Suppressor macrophage treated with lipopolysaccharide for 4 hours (primary cell): ENCODE results near the gene LRP2.

Source experiments
- DNase-seq: peaks from one replicate; pipeline ENCODE4 v3.0.0-alpha.2; 2020

LRP2 gene

DNA sequence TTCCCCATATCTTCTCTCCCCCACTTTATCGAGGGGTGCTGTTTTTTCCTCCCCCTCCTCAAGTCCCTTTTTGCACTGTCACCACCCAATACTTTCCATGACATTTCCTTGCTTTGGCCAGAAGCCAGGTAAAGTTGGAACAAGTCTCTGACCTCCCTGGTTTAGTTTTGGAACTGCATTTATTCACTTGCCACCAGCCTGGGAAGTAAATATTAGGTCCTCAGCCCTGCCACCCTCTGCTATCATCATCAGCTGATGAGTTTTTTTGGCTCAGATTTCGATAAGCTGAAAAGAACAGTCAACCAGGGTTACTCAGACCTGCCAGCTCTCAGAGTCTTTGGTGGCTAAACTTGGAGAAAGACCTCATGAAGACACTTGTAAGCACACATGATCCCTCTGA, 246.0 kb downstream of the LRP2 start:
- DNase-seq, result peak; percentile 57

DNA sequence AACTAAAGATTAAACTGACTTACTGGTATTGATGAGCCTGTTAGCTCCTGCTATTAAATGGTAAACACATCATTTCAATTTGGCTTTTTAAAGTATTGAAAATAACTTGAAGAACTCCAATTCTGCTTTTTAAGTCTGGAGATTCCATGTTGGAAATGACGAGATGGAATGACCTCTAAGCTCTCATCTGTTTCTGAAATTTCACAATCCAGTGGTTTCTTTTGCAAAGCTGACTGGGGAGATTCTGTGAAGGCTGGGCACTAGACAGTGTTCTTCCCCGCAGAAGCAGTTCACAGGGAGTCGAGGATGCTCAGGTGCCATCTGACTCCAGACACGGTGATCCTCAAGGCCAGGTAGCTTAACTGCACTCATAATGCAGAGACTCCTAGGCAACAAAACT, 248.3 kb downstream of the LRP2 start:
- peak; percentile 70 for DNase-seq

DNA sequence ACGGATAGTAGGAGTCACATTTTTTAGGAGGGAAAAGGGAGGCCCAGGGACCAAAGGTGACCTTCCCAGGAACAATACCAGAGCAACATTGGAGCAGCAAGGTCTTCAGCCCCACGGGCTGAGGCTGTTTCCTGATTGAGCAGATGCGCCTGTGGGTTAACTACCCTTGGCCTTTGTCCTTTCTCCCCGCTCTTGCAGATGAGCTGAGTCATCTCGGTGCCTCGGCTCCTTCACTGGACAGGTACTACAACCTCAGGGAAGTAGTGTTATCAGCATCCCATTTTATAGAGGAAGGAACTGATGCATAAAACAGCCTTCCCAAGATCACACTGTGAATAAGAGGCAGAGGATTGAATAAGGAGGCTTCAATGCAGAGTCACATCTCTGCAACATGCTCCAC, 249.5 kb downstream of the LRP2 start:
- DNase-seq, result no peak

DNA sequence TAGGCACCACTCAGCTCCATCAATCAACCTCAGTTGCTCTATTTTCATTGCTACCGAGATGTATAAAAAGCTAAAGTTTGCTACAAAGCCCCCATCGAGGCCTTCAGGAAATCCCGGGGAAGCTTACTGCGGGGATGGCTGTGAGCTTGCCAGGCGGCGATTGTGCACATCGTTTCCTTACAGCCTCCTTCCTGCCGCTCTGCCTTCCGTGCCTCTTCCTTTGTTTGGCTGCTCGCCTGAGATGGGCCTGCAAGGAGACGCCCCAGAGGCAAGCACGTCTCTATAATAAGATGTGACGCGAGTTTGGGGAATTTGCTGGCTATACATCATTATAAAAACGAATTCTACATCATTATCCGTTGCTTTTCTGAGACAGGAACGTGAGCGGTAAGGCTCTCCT, 251.4 kb downstream of the LRP2 start:
- no peak for DNase-seq

DNA sequence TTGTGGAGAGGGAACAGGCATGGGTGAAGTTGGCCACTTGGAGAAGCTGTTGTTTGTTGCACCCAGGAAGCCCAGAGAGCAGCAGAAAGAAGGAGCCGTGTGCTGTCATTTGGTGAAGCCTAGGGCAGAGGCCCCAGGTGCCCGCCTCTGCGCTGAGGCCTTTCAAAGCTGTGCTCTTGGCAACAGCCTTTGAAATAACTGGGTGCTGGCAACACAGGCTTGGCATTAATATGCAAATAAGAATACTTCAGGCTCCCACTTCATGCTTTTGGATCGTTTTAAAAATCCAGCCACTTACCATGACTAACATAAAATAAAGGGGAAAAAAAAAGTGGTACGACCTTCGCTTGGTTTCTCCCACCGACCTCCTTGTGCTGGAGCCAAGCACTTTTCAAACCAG, 251.9 kb downstream of the LRP2 start:
- DNase-seq, result no peak

DNA sequence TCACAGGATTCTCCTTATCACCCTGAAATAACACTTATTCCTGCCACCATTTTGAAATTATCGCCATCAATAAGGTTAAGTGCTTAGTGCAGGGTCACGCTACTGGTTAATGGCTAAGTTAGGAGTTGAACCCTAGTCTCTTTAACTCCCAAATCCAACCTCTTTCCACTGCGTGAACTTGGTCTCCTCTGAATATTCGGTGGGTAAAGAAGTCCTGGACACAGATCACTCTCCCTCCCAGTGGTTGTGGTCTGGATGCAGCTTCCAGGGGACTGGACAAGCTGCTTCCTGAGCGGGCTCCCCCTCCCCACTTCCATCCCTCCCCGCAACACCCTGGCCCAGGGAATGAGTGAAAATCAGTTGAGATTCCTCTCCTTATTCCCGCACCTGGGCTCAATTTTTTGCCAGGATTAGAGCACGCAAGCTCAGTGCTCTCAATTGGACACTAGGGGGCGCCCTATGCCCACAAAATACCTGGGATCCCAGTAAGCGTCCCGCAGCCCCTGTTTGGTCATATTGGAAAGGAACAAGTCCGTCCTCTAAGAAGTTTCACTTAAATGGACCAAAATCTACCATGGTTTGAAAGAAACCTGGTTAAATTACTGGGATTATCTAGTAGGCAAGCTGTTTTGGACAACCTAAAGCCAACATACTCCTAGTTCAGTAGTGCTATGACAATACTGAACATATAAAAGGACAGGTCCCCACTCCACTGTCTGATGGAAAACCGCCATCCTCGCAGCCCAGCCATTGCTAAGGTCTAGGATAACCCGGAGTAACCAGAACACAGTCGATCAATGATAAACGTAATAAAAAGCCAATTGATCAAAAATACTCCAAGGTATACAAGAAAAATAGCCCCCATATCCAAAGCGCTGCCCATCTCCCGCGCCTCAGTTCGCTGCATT, 252.6 kb downstream of the LRP2 start:
- DNase-seq, result peak; percentile 87

DNA sequence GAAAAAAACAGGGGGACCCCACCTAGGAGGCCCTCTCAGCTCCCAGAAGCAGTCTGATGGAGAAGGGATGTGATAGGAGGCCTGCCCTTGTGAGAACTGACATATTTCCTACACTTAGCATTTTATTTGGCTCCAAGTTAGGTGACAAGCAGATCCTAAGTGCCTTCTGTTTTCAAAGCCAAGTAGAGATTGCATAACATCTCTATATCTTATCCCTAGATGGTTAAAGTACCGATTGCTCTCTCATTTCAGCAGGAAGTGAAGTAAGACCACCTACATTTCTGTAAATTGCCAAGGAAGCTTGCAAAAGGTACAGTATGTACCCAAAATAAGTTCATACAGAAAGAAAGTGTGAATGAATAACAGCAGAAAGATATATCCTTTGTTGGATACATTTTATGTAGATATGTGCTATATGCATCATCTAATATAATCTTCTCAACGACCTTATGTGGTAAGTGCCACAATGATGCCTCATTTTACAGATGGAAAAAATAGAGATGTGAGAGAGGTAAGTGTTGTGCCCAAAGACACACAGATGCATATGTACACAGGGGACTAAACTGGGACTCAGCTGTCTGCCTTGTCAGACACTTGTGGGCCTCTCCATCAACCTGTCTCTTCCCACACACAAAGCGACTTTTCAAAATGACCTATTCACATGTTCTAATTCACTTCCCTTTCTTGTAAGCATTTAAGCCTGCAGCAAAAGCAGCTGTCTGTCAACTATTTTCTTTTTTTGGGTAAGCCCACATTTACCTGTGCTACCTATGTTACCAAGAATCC, 254.0 kb downstream of the LRP2 start:
- DNase-seq, result no peak

DNA sequence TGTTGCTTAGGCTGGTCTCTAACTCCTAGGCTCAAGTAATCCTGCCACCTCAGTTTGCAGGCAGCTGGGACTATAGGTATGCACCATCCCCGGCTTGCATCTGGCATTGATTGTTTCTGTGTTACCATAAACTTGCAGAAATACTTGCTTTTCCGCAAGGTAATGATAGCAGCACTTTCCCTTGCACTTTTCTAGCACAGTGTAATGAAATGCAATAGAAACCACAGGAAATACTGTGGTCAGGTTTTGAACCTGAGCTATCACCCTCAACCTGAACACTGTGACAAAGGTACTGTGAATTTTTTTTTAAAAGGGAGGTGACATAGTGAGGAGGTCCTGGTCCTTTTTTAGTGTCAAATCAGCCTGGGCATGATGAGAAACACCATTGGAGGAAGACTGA, 254.7 kb downstream of the LRP2 start:
- DNase-seq, result no peak

DNA sequence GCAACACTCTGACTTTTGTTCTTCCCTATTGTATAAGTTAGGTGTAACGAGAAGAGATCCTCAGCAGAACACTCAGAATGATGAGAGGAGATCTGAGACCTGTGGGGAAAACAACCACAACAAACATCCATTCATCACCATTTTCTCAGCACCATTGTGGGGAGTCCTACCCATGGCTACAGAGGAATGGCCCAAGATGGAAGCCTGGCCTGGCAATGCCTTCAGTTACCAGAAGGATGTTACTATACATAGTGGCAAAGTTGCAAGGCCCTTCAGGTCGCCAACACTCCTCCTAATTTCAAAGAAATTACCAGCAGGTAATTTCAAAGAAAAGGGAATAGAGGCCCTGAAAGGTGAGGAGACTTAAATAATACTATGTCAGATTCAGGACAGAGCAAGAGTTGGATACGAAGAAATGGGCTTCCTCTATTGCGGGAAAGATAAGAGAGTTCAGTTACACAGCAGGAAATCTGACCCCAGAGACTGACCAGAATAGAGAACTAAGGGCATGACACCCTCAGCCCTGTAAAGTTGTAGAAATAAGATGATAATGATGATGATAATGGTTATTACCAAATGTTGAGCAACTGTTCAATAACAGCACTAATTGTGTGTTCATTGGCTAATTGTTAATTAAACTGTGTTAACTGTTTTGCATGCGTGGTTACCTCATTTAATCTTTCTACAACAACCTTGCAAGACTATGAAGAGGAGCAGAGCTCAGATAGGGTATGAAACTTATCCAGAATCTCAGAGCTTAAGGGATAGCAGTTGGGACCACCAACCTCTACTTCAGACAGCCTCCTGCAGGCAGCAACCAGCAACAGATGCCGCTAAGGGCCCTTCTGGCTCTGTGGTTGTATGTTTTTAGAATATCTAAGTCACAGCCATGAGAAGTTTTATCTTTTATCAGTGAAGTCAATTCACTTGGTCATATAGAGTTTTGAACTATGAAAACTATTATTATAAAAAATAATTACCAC, 255.5 kb downstream of the LRP2 start:
- peak; percentile 14 for DNase-seq

DNA sequence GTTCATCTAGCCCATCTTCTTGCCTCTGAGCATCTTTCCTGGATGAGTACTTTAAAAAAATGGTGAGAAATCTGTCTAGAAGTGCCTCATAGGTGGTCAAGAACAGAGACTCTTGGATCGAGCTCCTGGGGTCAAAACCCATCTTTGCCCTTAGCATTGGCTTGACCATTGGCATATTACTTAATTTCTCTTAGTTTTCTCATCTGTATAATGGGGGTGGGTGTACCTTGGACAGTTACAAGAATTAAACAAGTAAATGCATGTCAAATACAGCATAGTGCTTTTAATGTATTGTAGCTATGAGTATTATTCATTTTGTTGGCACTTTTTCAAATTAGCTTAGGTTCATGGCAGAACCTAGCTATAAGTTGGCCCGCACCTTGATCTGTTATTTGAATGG, 256.2 kb downstream of the LRP2 start:
- no peak for DNase-seq

DNA sequence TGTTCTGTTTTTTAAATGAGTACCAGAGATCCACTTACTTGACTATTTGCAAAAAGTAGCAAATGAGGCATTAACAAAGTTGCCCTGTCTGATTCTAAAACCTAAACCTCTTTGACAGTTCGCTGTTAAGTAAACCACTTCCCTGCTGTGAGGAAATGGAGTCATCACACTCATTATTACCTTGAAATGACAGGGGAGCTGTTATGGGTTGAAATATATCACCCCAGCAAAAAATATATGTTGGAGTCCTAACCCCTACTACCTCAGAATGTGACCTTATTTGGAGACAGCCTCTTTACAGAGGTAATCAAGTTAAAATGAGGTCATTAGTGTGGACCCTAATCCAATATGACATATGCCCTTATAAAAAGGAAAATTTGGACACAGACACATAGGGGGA, 256.9 kb downstream of the LRP2 start:
- no peak for DNase-seq

DNA sequence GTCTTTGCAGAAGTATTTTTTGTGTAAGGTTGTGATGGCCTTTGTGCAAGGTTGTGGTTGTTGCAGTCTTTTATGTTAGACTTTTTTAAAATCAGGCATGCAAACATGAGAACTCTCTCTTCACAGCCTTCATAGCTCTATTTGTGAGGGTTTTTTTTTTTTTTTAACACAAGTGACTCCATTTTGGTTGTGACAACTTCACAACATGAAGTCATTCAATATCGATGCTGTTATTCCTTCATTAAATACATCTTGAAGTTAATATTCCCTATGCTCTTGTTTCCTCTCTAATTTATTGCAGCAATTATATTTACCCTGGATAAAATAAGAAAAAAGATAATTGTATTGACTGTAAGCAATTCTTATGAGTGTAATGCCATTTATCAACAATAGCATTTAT, 257.5 kb downstream of the LRP2 start:
- no peak for DNase-seq

DNA sequence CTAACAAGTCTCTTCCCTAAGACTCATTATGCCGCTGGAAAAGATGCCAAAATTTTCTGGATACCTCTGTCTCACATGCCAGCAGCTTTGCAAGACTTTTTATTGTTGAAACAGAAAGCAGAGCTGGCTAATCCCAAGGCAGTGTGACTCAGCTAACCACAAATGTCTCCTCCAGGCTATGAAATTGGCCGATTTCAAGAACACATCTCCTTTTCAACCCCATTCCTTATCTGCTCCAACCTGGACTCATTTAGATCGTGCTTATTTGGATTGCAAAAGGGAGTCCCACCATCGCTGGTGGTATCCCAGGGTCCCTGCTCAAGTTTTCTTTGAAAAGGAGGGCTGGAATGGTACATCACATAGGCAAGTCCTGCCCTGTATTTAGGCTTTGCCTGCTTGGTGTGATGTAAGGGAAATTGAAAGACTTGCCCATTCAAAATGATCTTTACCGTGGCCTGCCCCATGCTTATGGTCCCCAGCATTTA, 266.7 kb downstream of the LRP2 start:
- peak; percentile 84 for DNase-seq

DNA sequence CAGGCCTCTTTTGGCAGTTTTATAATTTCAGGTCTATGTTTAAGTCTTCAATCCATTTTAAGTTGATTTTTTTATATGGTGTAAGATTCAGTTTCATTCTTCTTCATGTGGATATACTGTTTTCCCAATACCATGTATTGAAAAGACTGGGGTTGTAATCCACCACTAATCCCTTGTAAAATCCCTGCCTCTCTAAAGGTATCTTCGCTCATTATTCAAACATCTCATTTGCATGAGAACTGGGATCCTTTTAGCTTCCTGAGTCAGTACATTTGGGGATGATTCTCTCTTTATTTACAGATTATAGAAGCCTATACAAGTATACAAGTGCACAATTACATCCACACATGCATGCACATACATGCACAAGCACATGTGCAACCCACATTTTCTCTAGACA, 267.7 kb downstream of the LRP2 start:
- no peak for DNase-seq

DNA sequence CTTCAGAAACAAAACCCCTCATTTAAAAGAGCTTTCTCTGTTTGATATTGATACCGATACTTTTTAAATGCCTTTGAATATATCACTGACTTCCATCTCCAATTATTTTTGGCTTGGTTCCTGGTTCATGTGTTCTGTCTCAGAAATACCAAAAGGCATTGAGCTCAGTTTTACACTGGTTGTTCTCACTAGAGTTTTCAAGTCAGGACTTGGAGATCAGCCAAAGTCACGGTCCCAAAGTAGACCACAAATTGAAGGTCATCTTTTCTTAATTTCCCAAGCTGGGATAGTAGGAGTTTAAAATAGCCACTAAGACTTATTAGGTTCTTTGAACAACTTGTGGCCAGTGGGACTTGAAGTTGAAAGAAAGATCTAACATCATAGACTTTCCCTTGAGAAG, 268.8 kb downstream of the LRP2 start:
- DNase-seq, result no peak

DNA sequence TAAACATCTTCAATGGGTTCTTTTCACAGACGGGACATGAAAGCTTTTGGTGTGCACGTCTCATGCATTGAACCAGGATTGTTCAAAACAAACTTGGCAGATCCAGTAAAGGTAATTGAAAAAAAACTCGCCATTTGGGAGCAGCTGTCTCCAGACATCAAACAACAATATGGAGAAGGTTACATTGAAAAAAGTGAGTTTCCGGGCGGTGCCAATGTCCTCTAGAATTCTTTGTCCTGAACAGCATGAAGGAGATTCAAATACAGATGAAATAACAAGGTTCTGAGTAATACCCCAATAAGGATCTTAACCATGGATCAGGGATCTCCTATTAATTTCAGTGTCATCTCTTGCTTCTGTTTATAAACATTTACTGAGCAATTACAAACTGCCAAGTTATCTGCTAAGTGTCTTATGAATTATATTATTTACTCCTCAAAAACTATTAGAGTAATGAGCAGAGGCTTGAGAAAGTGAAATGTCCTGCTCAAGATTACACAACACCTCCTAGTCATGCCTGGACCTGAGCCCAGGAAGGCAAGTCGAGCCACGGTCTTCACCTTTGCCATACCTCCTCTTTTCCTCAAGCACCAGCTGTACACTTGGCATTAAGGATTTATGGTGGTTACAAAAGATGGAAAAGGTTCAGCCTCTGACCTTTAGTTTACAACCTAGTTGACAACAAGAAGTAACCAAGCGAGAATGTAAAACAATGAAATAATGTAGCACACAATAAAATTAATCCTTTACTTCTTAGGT, 270.4 kb downstream of the LRP2 start:
- DNase-seq, result no peak

DNA sequence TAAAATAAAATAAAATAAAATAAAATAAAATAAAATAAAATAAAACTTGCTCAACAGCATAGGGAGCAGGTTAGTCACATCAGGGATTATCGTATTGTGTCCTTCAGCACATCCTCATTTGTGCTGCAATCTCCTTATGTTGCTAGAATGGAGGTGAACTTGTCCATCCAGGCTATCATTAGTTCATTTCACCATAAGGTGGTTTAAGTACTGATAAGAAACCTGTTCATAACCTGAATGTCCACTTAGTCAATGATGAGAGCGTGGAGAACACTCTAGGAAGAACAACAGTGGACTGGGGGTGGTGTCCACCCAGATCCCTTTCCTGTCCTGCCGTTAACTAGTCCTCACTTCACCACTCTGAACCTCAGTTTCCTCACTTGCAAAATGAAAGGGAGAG, 271.1 kb downstream of the LRP2 start:
- DNase-seq, result no peak

DNA sequence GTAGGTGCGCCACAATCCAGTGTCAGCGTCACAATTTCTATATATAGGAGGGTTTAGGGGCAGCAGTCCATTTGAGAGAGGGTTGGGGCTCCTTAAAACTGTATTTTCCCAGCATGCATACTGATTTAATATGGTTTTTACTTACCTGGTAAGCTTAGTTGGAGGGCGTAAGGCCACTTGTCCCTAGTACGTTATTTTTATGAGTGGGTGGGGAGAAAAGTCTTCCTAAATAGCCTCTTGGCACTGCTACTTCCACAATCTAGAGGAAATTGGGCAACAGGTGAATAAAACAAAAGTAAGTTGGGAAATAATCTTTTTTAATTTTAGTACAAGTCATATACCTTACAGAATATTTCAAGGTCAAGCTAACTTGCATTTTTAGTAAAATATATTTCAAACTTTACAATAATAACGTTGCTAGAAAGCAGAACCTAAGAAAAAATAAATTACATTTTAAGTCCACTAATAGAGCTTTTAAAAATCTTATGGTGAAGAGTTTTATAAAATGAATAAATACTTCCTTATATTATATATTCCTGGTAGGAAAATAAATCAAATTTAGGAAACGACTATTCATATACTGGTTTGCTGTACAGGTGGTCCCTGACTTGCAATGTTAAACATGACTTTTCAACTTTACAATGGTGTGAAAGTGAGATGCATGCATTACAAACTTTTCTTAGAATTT, 272.1 kb downstream of the LRP2 start:
- peak; percentile 37 for DNase-seq

DNA sequence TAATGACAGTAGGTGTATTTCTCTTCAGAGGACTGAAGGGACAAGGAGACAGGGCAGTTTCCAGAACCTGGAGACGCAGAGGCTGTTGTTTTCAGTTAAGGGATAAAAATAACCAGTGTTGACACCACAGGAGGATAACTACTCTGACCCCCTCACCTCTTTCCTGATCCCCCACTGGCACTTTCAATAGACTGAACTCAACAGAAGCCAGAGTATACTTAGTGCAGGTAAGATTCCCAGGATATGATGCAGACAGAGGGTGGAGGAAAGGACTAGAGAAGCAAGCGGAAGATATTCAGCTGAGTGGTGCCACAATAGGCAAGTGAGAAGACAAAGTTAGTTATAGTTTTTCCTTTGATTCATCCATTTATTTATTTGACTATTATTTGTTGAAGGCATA, 273.2 kb downstream of the LRP2 start:
- no peak for DNase-seq

DNA sequence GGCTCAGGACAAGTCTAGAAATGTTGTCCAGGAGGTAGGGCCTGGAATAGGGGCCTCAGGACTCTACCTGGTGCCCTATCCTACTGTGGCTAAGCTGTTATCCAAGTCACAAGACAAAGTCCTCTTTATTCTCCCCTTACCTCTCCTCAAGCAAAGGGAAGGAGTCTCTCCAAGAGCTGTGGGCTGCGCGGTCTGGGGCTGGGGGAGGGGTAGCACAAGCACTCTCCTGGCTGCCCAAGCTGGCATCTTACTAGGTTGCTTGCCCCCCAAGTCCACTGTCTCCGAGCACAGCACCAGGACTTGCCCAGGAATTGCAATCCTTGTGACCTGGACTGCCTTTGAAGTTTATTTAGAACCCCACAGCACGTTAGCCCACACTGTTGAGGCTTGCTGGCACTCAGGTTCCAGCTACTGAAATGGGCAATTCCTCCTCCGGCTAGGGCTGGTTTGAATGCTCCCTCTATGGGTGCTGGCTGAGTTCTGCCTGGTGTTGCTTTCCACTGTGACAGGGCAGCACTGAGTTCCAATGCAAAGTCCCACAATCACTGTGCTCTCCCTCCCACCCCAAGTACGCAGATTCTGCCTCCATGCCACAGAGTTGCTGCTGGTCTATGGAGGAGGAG, 274.5 kb downstream of the LRP2 start:
- DNase-seq, result no peak

DNA sequence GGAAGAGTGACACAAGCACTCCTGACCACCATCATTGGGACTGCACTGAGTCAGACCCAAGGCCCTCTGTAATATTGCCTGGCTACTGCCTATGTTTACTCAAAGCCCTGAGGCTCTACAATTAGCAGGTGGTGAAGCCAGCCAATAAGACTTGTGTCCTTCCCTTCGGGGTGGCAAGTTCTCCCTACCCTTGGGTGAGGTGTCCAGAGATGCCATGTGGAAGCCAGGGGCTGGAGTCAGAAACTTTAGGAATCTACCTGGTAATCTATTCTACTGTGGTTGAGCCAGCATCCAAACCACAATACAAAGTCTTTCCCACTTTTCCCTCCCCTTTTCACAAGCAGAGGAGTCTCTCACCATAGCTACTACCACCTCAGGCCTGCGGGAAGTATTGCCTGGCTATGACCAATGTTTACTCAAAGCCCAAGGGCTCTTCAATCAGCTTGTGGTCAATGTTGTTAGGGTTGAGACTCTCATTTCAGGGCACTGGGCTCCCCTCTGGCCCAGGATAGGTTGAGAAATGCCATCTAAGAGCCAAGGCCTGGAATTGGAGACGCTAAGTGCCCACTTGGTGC, 275.4 kb downstream of the LRP2 start:
- DNase-seq, result no peak
